DMS114 treated with DMSO at 0.1 percent for 48 hours (cell line): ENCODE measurements around the gene KRTAP29-1.

Experiments
- DNase-seq: peaks from one replicate; lab custom pipeline; 2025; ENCODE audit not compliant: unreplicated experiment; lab: John Stamatoyannopoulos, UW

KRTAP29-1 gene

DNA sequence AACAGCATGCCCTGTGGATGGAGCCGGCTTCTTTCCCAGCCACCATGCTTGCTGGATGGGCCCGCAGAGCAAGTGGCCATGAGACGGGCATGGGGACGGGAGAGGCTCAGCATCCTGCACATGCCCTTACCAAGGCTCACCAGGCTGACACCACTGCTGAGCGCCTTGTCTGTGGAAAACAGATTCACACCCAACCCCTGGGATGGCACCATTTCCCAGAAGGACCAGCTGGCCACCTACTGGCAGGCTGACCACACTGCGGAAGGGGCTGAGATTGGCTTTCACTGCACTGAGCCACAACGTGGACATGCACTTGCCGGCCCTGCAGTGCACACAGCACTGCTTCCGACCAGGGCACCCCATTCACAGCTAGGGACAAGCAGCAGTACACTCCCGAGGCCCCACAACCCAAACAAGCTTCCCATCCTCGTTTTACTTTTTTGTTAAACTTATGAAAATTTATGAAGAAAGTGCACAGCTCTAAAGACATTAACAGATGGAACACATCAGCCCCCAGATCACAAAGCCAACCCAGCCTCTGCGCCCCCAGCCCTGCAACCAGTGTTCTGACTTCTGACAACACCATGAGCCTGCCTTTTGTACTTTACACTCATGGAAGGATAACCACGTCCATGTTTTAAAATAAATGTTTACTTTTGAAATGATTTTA, 26.8 kb upstream of the KRTAP29-1 start:
- DNase-seq, result peak; percentile 30

DNA sequence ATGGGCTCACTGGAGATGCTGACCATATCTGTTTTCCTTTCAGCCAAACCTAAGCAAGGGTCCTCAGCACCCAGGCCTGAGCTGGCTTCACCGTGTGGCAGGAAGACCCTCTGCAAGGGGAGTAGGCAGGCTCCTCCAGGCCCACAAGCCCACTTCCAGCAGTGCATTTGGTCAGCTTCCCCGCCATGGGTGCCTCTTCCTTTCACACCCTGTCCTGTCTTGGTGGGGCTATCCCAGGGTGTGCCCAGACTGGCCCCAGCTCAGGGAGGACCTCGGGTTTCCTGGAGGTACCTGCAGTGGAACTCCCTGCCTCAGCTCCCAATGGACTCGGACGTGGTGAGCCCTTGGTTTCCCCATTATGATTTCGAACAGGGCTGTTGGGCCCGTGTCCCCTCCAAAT, 25.6 kb upstream of the KRTAP29-1 start:
- no peak for DNase-seq

DNA sequence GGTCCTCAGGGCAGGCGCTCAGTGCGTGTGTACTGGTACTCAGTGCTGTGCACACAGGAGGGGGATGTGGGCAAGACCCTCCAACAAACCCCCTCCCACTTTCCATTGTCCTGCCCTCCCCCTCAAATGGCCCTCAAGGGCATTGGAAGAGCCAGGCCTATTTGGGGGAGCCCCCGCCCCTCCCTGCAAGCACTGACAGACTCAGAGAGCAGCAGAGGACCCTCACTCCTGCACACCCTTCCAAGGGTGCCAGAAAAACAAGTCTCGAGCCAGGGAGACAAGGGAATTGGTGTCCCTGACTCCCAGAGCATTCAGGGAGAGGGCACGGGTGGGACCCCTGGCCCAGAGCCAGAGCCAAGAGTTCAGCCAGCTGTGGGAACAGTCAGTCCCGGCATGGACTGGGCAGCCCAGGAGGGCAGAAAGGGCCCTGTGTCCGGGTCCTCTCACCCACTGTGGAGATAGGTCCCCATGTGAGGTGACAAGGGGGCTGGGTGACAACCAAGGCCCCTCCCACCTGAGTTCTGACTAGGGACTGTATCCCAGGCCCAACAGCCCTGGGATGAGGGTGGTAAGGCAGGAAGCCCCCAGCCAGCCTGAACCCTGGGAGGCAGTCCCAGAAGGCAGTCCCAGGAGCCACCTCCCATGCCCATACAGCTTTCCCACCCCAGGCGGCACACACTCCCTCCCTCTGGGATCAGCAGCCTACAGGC, 24.9 kb upstream of the KRTAP29-1 start:
- DNase-seq, result no peak

DNA sequence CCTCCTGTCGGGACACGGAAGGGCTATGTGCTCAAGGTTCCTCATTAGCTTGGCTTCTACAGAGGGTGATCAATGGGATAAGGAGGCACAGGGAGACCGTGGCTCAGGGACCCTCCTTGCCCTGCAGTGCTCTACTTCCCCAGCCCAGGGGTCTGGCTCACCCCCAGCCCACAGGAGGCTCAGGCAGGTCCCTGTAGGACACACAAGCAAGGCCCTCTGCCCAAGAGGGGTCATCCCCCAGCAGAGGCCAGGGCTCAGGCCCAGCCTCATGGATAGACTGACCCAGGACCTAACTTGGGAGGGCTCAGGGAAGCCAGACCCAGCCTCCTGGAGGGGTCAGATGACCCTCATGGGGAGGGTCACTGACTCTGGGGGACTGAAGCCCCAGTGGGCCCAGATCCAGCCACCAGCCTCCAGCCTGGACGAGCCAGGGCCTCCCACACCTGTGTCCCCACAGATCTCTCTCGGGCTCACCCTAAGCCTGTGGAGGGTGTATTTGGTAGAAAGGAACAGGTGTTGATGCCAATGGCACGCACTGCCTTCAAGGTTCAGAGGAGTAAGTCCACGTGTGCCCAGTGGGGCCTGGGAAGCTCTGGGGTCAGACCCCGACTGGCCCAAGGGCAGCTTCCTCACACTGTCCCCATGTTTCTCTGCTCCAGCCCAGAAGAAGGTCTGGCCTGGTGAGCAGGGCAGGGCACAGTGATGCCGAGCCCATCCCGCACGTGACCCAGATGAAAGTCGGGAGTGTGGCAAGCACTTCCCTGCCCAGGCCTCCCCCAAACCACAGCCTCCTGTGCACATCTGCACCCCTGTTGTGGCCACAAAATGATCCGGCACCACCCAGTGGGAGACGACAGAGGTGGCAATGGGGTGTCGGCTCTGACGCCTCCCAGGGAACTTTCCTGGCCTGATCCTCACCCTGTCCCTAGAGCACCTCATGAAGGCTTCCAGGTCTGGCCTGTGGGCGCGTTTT, 23.8 kb upstream of the KRTAP29-1 start:
- DNase-seq, result no peak

DNA sequence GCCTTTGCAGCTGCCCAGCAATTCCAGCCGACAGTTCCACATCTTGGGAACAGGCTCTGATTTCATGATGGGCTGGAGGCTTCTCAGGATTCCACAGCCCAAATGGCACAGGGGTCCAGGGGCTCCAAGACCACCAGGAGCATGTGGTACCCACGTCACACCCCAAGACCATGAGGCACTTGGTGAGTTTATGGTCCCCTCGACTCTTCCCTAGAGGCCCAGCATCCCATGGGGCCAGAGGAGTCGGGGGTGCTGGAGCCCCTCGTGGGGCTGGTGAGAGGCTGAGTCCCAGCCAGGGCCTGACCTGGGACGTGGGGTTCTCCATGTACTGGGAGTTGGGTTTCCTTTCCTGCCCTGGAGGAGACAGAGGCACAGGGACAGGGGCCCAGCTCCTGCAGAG, 23.0 kb upstream of the KRTAP29-1 start:
- no peak for DNase-seq

DNA sequence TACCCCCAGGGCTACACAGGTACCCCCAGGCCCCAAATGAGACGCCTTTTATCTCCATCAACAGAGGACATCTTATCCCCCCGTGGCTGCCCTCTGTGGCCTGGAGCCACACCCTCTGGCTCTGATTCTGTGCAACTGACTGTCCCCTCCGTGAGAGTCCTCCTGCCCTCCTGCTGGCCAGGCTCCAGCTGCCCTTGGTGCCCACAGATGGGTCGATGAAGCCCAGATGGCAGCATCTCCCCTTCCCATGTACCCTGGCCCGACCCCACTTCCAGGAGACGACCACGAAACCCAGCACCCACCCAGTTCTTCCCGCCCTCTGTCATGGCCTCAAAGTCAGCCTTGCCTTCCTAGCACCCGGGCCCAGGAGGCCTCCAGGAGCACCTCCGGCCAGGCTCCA, 22.5 kb upstream of the KRTAP29-1 start:
- DNase-seq, result no peak

DNA sequence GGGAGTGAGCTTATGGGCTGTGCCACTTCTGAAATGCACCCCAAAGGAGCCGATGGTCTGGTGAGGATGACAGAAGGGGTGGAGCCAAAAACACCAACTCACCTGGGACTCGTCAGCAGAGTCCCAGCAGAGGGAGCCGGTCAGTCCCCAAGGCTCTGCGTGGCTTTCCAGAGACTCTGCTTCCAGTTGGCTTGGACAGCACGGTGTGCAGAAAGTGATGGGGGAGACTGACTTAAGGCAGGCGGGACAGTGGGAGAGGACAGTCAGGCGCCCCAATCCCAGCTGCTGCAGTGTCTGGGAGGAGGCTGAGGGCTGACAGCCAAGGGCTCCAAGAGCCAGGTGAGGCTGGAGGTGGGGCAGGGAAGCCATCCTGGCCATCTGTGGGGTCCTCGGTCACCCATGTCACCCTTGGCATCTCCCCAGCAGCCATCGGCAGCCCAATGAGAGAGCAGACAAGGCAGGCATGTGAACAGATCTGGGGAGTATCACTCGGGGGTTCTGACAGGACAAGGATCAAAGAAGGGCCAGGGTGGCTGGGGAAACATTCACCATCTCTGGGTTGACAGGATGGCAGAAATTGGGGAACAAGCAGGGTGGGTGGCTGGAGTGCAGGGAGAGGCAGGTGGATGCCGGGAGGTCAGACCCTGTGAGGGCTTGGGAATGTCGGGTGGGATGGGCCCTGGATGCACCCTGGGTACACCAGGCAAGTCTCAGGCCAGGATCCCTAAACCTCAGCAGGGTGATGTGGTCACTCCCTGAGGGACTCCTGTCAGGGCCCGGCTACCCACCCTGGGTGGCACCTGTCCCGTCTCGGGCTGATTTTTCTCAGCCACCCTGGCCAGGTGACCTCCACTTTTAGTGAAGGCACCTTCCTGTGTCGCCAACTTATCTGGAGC, 21.8 kb upstream of the KRTAP29-1 start:
- DNase-seq, result no peak

DNA sequence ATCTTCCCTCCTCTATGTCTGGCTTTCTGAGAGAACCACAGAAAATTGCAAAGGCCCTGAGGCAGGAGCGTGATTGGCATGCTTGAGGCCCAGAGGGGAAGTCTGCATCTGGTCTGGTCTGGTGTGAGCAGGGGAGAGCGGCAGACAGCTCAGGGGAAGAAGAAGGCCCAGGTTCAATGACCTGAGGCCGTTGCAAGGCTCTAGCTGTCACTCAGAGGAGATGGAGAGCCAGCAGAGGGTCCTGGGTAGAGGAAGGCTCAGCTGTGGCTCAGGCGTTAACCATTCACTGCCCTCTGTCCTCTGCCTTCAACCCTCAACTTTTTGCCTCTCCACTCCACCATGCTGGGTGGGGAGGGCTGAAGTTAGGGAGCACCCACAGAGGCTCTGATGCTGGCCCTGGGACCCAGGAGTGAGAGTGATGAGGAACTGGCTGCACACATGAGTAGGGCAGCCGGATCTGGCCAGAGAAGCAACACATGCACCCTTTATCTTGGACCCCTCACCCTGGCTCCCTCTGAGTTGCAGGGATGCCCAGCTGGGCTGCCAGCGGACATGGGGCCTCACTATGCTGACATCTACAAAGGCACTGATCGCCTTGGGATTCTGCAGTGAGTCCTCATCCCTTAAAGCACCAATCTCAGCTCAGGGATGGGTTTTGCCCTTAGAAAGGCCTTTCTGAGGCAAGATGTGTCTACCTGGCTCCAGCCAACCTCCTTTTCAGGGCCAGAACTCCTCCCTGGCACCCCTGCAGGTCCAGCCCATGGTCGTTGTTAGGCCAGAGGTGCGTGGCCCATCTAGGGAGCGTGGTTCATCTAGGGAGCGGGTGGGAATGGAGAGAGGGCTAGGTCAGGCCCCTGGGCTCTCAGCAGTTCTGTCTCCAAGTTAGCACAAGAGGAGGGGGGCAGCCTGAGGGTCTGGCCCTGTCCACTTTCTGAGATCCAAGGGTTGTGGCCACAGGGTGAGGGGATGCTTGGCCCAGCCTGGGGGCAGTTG, 20.5 kb upstream of the KRTAP29-1 start:
- no peak for DNase-seq

DNA sequence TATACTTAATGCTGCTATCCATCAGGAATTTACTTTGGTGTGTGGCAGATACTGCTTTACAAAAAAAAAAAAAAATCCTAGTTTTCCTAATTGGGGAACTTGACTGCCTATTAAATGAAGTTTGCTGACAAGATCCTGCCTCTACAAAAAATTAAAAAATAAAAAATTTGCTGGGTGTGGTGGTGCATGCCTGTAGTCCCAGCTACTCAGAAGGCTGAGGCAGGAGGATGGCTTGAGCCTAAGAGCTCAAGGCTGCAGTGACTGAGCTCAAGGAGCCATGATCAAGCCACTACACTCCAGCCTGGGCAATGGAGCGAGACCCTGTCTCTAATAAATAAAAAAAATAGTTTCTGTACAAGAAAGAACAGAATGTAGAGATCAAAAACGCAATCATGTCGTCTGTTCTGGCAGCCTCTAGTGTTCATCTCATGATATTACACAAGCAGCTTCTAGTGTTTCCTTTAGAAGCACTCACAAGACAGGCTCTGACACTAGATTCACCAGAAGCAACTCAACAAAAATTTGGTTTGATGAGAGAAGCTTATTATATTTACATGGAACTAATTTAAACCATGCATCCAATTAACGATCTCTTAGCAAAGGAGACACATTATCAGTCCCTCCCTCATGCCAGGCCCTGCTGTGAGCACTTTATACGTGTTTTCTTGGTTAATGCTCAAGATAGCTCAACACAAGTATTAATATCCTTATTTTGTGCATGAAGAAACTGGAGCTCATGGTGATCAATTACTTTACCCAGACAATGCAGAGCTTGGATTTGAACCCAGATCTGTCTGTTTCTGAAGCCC, 19.6 kb upstream of the KRTAP29-1 start:
- peak; percentile 32 for DNase-seq

DNA sequence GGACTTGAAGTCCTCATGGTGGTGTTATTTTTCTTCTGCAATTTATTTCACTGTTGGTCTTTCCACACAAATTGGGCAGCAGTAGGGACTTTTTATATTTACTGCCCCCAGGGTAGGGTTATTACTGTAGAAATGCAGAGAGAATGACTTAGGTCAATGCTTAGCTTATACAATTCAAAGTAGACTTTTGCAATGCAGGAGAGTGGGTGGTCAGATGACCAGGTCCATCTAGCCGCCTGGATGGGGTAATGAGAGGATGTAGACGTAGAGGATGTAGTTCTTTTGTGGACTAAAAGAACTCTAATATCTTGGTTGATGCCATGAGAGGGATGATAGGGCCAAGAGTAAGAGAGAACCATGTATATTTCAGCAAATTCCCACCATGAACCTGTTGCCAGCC, 15.6 kb upstream of the KRTAP29-1 start:
- DNase-seq, result no peak

DNA sequence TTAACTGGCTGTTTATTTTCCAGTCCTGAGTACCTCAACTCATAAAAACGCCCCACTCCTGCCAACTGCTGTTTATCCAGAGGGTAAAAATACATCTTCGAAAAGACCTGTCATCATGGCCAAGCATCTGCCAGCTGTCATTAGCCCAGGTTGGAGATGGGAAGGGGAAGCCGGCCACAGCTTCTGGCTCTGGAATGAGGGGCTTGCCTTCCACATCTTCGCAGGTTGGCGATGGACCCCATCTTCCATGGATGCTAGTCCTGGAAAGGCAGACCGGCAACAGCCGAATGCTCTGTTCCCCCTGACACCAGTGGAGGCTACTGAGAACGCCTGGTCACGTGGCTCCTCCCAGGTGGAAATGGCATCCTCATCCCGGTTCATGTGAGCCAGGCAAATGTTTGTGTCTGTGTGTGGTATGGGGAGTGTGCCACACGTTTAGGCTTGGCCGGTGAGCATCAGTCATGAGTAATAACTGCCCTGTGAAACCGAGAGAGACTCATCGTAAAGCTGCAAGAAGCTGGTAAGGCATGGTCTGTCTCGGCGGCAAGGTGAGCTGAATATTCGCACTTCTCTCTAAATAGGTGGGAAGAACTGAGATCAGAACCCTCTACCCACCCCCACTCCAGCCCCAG, 13.3 kb upstream of the KRTAP29-1 start:
- no peak for DNase-seq

DNA sequence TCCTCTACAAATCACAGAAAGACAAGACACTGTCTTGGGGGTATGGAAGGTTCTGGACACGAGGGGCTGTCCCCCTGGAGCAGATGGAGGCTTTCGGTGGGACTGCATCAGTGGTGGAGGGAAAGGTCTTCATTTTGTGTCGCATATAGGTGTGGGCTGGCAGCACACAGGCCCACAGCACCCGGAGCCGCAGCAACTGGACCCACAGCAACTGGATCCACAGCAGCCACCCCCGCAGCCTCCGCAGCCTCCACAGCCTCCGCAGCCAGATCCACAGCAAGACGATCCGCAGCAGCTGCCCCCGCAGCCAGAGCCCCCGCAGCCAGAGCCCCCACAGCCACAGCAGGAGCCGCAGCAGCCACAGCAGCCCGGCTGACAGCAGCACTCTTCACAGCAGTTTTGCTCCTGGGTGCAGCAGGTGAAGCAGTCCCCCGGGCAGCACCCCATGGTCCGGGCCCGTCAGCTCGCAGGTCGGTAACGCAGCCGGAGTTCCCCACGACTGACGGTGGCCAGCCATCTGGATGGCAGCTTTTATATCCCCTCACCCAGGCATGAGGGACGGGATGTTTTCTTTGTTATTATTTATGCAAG, 12.6 kb upstream of the KRTAP29-1 start, which contains the start of gene KRTAP17-1:
TSS of gene KRTAP17-1 (minus strand) at position 507 of the 591 bp plus-strand sequence. CDS start at position 447, 60 bp downstream.
- DNase-seq, result no peak

DNA sequence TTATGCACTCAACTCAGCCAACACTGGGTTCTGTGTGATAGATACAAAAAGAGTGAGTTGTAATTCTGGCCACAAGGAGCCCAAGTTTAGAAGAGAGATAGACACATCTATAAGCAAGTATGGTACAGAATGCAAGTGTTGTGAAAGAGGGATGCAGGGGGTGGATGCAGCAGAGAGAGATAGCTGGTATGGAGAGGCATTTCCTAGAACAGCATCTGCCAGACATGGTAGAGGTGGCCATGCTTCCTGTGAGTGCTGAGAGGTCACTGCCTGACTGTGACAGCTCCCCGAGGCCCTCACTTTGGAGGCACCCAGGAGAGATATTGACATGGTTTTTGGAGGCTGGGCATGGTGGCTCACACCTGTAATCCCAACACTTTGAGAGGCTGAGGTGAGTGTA, 8.5 kb upstream of the KRTAP29-1 start:
- DNase-seq, result no peak

DNA sequence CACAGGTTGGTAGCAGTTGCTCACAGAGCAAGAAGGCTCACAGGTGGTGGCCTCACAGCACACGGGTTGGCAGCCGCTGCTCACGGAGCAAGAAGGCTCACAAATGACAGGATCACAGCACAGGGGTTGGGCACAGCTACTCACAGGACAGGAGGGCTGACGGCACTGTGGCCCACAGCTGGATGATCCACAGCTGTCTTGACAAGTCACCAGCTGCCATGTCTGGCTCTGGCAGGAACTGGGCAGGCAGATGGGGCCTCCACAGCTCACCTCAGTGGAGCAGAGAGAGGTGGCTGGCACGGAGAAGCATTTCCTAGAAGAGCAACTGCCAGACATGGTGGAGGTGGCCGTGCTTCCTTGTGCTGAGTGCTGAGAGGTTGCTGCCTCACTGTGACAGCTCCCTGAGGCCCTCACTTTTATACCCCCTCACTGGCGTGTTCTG, 6.3 kb upstream of the KRTAP29-1 start, which contains the start of gene KRTAP16-1:
TSS of gene KRTAP16-1 (minus strand) at position 392 of the 442 bp plus-strand sequence. CDS start at position 336, 56 bp downstream.
- no peak for DNase-seq

DNA sequence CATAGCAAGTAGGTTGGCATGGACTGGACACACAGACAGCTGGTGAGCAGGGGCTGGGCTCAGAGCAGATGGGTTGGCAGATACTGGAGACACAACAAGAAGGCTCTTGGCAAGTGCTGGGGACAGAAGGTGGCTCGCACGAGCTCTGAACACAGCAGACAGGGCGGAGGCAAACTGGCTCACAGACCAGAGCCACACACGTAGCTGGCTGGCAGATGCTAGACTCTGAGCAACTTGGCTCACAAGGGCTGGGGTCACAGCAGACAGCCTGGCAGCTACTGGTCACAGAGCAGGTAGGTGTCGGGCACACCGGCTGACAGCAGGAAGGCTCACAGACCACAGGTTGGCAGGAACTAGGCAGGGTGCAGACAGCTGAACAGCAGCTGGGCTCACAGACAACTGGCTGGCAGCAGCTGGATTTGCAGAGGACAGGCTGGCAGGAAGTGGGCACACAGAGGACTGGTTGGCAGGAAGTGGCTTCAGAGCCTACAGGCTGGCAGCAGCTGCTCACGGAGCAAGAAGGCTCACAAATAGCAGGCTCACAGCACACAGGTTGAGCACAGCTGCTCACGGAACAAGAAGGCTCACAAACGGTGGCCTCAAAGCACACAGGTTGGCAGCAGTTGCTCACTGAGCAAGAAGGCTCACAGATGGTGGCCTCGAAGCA, 5.7 kb upstream of the KRTAP29-1 start:
- DNase-seq, result no peak

DNA sequence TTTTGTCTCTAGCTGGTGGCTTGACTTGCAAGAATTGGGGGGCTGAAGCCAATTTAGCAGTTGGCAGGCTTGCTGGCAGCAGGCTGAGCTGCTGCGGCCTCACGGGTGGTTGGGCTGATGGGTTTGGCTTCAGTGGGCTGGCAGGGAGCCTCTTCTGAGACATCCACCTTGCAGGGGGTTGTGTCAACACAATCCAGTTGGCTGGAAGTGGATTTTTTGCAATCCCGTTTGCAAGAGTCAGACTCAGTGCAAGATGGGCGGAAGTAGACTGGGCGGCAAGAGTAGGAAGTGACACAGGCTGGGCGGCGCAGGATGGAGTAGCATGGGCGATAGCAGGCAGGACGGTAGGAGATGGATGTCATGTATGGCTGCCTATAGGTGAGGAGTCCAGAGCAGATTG, 5.0 kb upstream of the KRTAP29-1 start:
- DNase-seq, result no peak

DNA sequence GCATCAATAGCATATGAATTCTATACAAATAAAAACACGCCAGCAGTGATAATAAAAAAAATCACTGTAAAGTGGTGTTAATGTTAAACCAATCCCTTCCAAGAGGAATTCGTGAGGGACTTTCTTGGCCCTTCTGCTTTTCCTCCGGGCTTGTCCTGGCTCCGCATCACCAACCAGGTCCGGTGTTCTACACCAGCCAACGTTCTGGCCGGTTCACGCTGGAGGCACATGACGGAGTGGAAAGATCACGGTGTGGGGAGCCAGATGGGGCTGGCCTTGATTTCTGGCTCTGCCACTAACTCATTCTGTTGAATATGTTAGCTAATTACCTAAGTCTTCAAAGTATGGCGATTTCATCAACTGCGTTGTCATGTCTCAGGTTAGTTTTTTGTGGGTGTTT, 1.4 kb upstream of the KRTAP29-1 start:
- no peak for DNase-seq
